ENCODE results near the gene IFI27.
"Not testable (repeated sequence)": the region's sequence is repeated elsewhere in the genome, so short reads cannot be mapped to it uniquely, and the experiment has no call there.

- TF ChIP-seq POLR2A (IDR thresholded peaks at IDR 0.05; ENCODE audit: low read length); GATA1 (IDR thresholded peaks at IDR 0.05; ENCODE audit: low read depth, low read length): not testable (repeated sequence)
Observed at GRCh38 chr14:94156143-94156542, 45.6 kb downstream of the IFI27 start.

All from erythroblast (primary cell).